Stimulated activated naive CD8-positive, alpha-beta T cell treated with anti-CD3 and anti-CD28 coated beads, Interleukin-15, Interleukin-2, amounts not matched to agents 100 U/mL and 50 U/mL, for 24 hours (primary cell): Measurements from ENCODE around the gene RAB8A.
A peak's percentile ranks its signal among the peaks of the same experiment; 100 is the strongest.

ENCODE experiments used
- ATAC-seq: fragments of 150-1000 bp; cut with Tn5 transposase; one replicate; pipeline ENCODE4 v1.10.0; 2021
- DNase-seq: peaks from one replicate; pipeline ENCODE4 v3.0.0; 2021

RAB8A gene

GRCh38 chr19:16111160-16111908 lies at the start of gene RAB8A:
Gene RAB8A (plus strand): TSS chr19:16111889. CDS start chr19:16111902, 13 bp downstream.
- peak; percentile 97 for ATAC-seq

GRCh38 chr19:16061943-16062342 lies 49.7 kb upstream of the RAB8A start:
- DNase-seq (peak; percentile 48), ATAC-seq (peak; percentile 77)

More at GRCh38 chr19:16111160-16111908, at the start of gene RAB8A:
- peak; percentile 100 for DNase-seq

GRCh38 chr19:16062789-16063188 lies 48.9 kb upstream of the RAB8A start:
- ATAC-seq (no peak), DNase-seq (peak; percentile 74)

- DNase-seq (no peak), ATAC-seq (no peak)
Measured at GRCh38 chr19:16064209-16064889, 47.3 kb upstream of the RAB8A start.

GRCh38 chr19:16066611-16067104 lies 45.0 kb upstream of the RAB8A start:
- peak; percentile 58 for DNase-seq
- ATAC-seq, result no peak

GRCh38 chr19:16067205-16067938 lies 44.3 kb upstream of the RAB8A start:
- no peak for ATAC-seq
- DNase-seq, result no peak

GRCh38 chr19:16068696-16069259 lies 42.9 kb upstream of the RAB8A start:
- ATAC-seq (no peak), DNase-seq (no peak)

- no peak for DNase-seq
- peak; percentile 4 for ATAC-seq
Measured at GRCh38 chr19:16069813-16070365, 41.8 kb upstream of the RAB8A start.

GRCh38 chr19:16070366-16070990 lies 41.2 kb upstream of the RAB8A start:
- peak; percentile 96 for ATAC-seq
- DNase-seq, result peak; percentile 80

GRCh38 chr19:16071072-16071691 lies 40.5 kb upstream of the RAB8A start:
- DNase-seq (no peak), ATAC-seq (no peak)

GRCh38 chr19:16073481-16073880 lies 38.2 kb upstream of the RAB8A start:
- DNase-seq (no peak), ATAC-seq (no peak)

- ATAC-seq (no peak), DNase-seq (no peak)
Measured at GRCh38 chr19:16073988-16074387, 37.7 kb upstream of the RAB8A start.

GRCh38 chr19:16074488-16075365 lies 37.0 kb upstream of the RAB8A start:
- ATAC-seq (no peak), DNase-seq (no peak)

GRCh38 chr19:16075430-16076153 lies 36.1 kb upstream of the RAB8A start:
- no peak for ATAC-seq
- DNase-seq, result no peak

- DNase-seq (peak; percentile 94), ATAC-seq (peak; percentile 70)
Measured at GRCh38 chr19:16076154-16076957, 35.3 kb upstream of the RAB8A start, which contains the start of gene TPM4. Gene TPM4 (plus strand): TSS chr19:16076495. CDS start chr19:16076566, 71 bp downstream.

- peak; percentile 42 for DNase-seq
- ATAC-seq, result no peak
Measured at GRCh38 chr19:16076958-16077611, 34.6 kb upstream of the RAB8A start.

- peak; percentile 43 for DNase-seq
- ATAC-seq, result no peak
Measured at GRCh38 chr19:16077984-16078758, 33.5 kb upstream of the RAB8A start.
